ENCODE results near the gene FLNB.

FLNB gene

GRCh38 chr3:58013099-58013498, 4.9 kb downstream of the FLNB start:
- H3K4me3 ChIP-seq (ENCODE audit: control insufficient read depth, low read depth, low read length), result no peak overlapping the region
- TF ChIP-seq, protein P1, sequence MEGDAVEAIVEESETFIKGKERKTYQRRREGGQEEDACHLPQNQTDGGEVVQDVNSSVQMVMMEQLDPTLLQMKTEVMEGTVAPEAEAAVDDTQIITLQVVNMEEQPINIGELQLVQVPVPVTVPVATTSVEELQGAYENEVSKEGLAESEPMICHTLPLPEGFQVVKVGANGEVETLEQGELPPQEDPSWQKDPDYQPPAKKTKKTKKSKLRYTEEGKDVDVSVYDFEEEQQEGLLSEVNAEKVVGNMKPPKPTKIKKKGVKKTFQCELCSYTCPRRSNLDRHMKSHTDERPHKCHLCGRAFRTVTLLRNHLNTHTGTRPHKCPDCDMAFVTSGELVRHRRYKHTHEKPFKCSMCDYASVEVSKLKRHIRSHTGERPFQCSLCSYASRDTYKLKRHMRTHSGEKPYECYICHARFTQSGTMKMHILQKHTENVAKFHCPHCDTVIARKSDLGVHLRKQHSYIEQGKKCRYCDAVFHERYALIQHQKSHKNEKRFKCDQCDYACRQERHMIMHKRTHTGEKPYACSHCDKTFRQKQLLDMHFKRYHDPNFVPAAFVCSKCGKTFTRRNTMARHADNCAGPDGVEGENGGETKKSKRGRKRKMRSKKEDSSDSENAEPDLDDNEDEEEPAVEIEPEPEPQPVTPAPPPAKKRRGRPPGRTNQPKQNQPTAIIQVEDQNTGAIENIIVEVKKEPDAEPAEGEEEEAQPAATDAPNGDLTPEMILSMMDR (conservative IDR thresholded peaks at IDR 0.05; ENCODE audit: control insufficient read depth, insufficient read depth, low read depth, low read length), result no peak
- DNase-seq (ENCODE audit: low read depth), result no peak

DNA sequence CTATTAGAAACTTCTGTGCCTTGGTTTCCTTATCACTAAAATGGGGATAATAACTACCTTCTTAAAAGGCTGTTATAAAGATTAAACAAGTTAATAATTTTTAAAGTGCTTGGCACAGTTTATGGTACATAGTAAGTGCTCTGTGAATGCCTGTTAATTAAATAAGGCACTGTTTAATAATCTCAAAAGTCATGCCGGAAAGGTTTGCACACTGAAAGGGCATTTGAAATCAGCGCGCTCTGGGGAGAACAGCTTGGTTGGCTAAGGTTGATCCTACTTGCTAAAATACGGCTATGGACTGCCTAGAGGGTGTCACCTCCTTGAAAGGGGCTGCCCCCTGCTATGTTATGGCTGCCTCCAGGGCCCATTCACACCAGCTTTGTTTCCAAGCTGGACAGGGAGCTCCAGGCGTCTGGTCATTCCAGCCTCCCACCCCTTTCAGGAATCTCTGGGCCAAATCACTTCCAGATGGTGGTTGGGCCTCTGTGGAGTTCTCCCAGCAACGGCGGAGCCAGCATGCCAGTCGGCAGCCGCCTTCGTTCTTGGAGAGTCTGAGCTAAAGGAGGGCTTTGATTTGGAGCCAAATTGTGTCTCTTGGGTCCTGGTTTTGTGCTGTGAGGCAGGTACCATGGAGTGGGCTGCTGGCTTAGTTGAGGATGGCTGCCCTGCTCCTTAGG, 5.9 kb downstream of the FLNB start:
- H3K4me3 ChIP-seq (ENCODE audit: control insufficient read depth, low read depth, low read length), result no peak overlapping the region
- DNase-seq (ENCODE audit: low read depth), result peak; percentile 94
- TF ChIP-seq, protein P1 (conservative IDR thresholded peaks at IDR 0.05; ENCODE audit: control insufficient read depth, insufficient read depth, low read depth, low read length), result no peak

DNA sequence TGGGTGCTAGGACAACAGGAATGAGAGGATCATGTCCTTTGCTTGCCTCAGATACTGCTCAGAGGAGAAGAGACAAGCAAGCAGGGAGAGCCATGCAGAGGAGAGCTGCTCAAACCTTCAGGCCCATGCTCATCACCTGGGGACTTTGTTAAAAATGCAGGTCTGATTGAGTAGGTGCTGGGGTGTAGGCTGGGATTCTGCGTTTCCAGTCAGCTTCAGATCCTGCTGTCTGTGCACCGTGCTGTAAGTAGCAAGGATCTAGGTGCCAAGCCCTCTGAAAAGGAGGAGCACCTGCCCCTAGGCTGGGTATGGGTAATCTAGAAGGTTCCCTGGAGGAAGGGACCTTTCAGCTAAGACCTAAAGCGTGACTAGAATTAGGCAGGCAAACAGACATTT, 7.3 kb downstream of the FLNB start:
- TF ChIP-seq, protein P1 (conservative IDR thresholded peaks at IDR 0.05; ENCODE audit: control insufficient read depth, insufficient read depth, low read depth, low read length), result no peak
- no peak overlapping the region for H3K4me3 ChIP-seq (ENCODE audit: control insufficient read depth, low read depth, low read length)
- no peak for DNase-seq (ENCODE audit: low read depth)

DNA sequence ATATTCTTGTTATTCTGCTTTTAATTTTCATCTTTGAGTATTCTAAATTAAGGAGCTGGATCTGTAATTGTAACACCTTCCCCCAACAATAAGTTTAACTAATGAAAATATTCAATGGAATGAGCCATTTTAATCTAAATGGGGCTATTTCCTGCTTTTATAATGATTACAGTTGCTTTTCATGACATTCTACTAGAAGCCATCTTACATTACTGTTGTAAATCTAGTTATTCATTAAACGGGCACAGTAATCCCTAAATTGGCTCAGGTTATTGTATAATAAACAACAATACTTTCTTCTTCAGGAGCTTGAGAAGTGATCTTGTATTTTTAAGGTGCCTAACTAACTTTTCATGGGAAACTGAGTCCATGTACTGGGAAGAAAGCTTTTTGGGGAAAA, 8.5 kb downstream of the FLNB start:
- TF ChIP-seq, protein P1 (conservative IDR thresholded peaks at IDR 0.05; ENCODE audit: control insufficient read depth, insufficient read depth, low read depth, low read length), result no peak
- no peak overlapping the region for H3K4me3 ChIP-seq (ENCODE audit: control insufficient read depth, low read depth, low read length)
- no peak for DNase-seq (ENCODE audit: low read depth)

DNA sequence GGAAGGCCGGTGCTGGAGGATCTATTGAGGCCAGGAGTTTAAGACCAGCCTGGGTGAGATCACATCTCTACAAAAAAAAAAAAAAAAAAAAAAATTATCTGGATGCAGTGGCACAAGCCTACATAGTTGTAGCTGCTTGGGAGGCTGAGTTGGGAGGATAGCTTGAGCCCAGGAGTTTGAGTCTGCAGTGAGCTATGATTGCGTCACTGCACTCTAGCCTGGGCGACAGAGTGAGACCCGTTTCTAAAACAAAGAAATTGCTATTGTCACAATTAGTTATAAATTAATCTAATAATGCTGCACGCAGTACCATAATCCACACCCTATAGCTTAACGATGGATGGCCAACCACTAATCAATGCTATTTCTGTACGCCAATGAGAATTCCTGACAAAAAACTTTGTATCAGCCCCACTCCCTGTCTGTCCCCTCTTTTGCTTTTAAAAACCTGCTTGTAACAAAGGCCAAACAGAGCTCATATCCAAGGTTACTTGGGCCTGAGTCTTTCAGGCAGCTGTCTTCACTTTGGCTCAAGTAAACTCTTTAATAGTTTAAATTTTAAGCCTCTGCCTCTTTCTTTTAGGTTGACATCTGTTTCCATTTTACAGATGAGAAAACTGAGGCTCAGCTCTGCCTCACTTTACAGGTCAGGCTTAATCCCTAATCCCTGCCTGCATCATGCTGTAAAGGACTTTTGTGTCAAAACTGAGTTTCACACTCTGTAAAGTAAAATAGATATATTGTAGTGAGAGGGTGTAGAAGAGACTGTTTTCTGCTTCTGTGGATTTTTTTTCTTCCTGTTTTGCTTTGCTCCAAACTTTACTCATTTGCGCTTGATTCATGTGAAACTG, 10.9 kb downstream of the FLNB start:
- DNase-seq (ENCODE audit: low read depth), result no peak
- H3K4me3 ChIP-seq (ENCODE audit: control insufficient read depth, low read depth, low read length), result no peak overlapping the region
- TF ChIP-seq, protein P1 (conservative IDR thresholded peaks at IDR 0.05; ENCODE audit: control insufficient read depth, insufficient read depth, low read depth, low read length), result no peak

DNA sequence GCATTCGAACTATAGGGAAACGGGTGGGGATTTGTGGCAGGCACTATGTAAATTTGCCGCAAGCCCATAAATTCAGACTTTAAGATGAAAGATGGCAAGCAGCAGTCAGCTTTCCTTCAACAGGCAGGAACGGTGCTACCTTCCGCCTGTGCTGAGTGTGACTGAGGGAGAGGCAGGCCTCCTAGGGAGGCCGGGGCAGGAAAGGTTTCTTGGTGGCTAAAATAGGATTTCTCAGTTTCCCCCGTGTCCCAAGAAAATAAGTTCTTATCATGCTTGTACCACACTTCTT, 12.5 kb downstream of the FLNB start:
- no peak overlapping the region for H3K4me3 ChIP-seq (ENCODE audit: control insufficient read depth, low read depth, low read length)
- TF ChIP-seq, protein P1 (conservative IDR thresholded peaks at IDR 0.05; ENCODE audit: control insufficient read depth, insufficient read depth, low read depth, low read length), result no peak
- DNase-seq (ENCODE audit: low read depth), result no peak
